ENCODE measurements around the gene ALDH1B1. TPM values are rescaled to one million over a fixed set of nuclear protein-coding genes. Genes with fewer than 3 reads are reported as not detected.

The ALDH1B1 gene
- total RNA-seq, 6 experiments from 2014 or later, result 34.5 to 42.0 (median 37.2) TPM

- no peak for TF ChIP-seq CTCF (IDR thresholded peaks at IDR 0.05)
- no peak overlapping the region for H3K27ac Mint-ChIP-seq
- no peak overlapping the region for H3K4me3 Mint-ChIP-seq
- H3K36me3 Mint-ChIP-seq (ENCODE audit: low read depth), result no peaks in the 10 kb centered on the region
- H3K4me1 Mint-ChIP-seq (ENCODE audit: low read depth), result peaks cover 14% of the 10 kb centered on the region
- H3K9me3 Mint-ChIP-seq, result no peaks in the 10 kb centered on the region
- peaks cover 11% of the 10 kb centered on the region for H3K27me3 Mint-ChIP-seq (ENCODE audit: insufficient read depth)
- DNase-seq, result no peak
These were observed 33.2 kb upstream of the ALDH1B1 start for GRCh38 chr9:38359297-38359653.

- Mint-ChIP-seq H3K27ac (no peak overlapping the region), H3K9me3 (no peaks in the 10 kb centered on the region), H3K4me1 (ENCODE audit: low read depth) (peaks cover 14% of the 10 kb centered on the region), H3K27me3 (ENCODE audit: insufficient read depth) (peaks cover 14% of the 10 kb centered on the region), H3K4me3 (no peak overlapping the region), H3K36me3 (ENCODE audit: low read depth) (no peaks in the 10 kb centered on the region)
- DNase-seq, result no peak
- TF ChIP-seq CTCF (IDR thresholded peaks at IDR 0.05), result no peak
These were observed 32.7 kb upstream of the ALDH1B1 start for GRCh38 chr9:38359689-38360385.

GRCh38 chr9:38360839-38361472, 31.5 kb upstream of the ALDH1B1 start:
- no peak for DNase-seq

GRCh38 chr9:38361473-38361850, 31.0 kb upstream of the ALDH1B1 start:
- Mint-ChIP-seq H3K36me3 (ENCODE audit: low read depth) (no peaks in the 10 kb centered on the region), H3K27ac (no peak overlapping the region)

More at GRCh38 chr9:38360839-38361472, 31.5 kb upstream of the ALDH1B1 start:
- no peaks in the 10 kb centered on the region for H3K36me3 Mint-ChIP-seq (ENCODE audit: low read depth)
- no peaks in the 10 kb centered on the region for H3K9me3 Mint-ChIP-seq
- H3K27ac Mint-ChIP-seq, result no peak overlapping the region
- TF ChIP-seq CTCF (IDR thresholded peaks at IDR 0.05), result no peak
- peaks cover 15% of the 10 kb centered on the region for H3K27me3 Mint-ChIP-seq (ENCODE audit: insufficient read depth)
- H3K4me3 Mint-ChIP-seq, result no peak overlapping the region
- peaks cover 14% of the 10 kb centered on the region for H3K4me1 Mint-ChIP-seq (ENCODE audit: low read depth)

GRCh38 chr9:38362852-38363588, 29.5 kb upstream of the ALDH1B1 start:
- Mint-ChIP-seq H3K27me3 (ENCODE audit: insufficient read depth) (peaks cover 14% of the 10 kb centered on the region), H3K4me3 (peak overlapping the region; percentile 61), H3K36me3 (ENCODE audit: low read depth) (no peaks in the 10 kb centered on the region), H3K4me1 (ENCODE audit: low read depth) (peaks cover 14% of the 10 kb centered on the region), H3K27ac (peak overlapping the region; percentile 59), H3K9me3 (no peaks in the 10 kb centered on the region)
- TF ChIP-seq CTCF (IDR thresholded peaks at IDR 0.05), result peak; percentile 80
- DNase-seq, result peak; percentile 69

More at GRCh38 chr9:38361473-38361850, 31.0 kb upstream of the ALDH1B1 start:
- Mint-ChIP-seq H3K4me3 (no peak overlapping the region), H3K9me3 (no peaks in the 10 kb centered on the region), H3K27me3 (ENCODE audit: insufficient read depth) (peaks cover 15% of the 10 kb centered on the region), H3K4me1 (ENCODE audit: low read depth) (peaks cover 14% of the 10 kb centered on the region)
- no peak for TF ChIP-seq CTCF (IDR thresholded peaks at IDR 0.05)
- DNase-seq, result no peak

Measured in HFFc6 (cell line).